HepG2 (cell line): Measurements from ENCODE around the gene CHD9. TPM values are rescaled to one million over a fixed set of nuclear protein-coding genes. Genes with fewer than 3 reads are reported as not detected.

Source experiments
- ATAC-seq: fragments of 200-7000 bp; cut with Tn5 transposase; 3 replicates; pipeline ENCODE4 v1.9.1; 2020; ENCODE audit warnings: mild to moderate bottlenecking, moderate library complexity
- BruUV-seq: library from RNA; stranded (reverse); fragments of 400-500 nt; replicated peaks from 2 replicates; lab custom pipeline; 2021; lab: Mats Ljungman, UMichigan
- CTCF ChIA-PET: fragments of 300-600 bp; formaldehyde crosslinking; extraction: SDS; loops from one replicate; lab custom pipeline; 2021; ENCODE audit warnings: low total read pairs, inconsistent platforms, low intra/inter-chr PET ratio; lab: Yijun Ruan, JAX
- POLR2A ChIA-PET: fragments of 350-600 bp; sonication (Branson Sonifier 250); formaldehyde crosslinking; loops from one replicate; lab custom pipeline; 2020; ENCODE audit warnings: antibody characterized with exemption, inconsistent platforms; lab: Yijun Ruan, JAX
- DNase-seq: peaks from one replicate; pipeline ENCODE4 v3.0.0-alpha.2; 2015; ENCODE audit warnings: low spot score
- FAIRE-seq: peaks from 3 replicates; lab custom pipeline; 2011; peaks lifted over from hg19 to GRCh38; lab: Jason Lieb, UNC
- H2AFZ ChIP-seq: one replicate; pipeline ENCODE4 v1.6.1; 2011; ENCODE audit warnings: low read length, inconsistent platforms
- H3K27ac ChIP-seq: fragments of 300-600 bp; 3 replicates; pipeline ENCODE4 v1.8.0; 2011; ENCODE audit warnings: mixed run types, mild to moderate bottlenecking, mixed read lengths, low read length, inconsistent platforms; ENCODE audit not compliant: insufficient read depth; ENCODE audit errors: extremely low read length
- H3K27me3 ChIP-seq, 2 experiments: fragments of 200-600 bp in 1 of 2; 2 replicates in 1 of 2; 3 replicates in 1 of 2; pipeline versions ENCODE4 v1.6.0 to v1.8.0; 2011; ENCODE audit warnings: low read length in 2 of 2, mild to moderate bottlenecking in 2 of 2, moderate library complexity in 2 of 2, inconsistent platforms in 1 of 2; ENCODE audit not compliant: insufficient read depth in 2 of 2, control insufficient read depth in 1 of 2
- H3K36me3 ChIP-seq, 2 experiments: fragments of 200-600 bp in 1 of 2; replicated peaks in 1 of 2; 2 replicates in 1 of 2; 3 replicates in 1 of 2; pipeline versions ENCODE4 v1.5.1 to v1.8.0; 2011; ENCODE audit warnings: low read length in 2 of 2, inconsistent platforms in 1 of 2; ENCODE audit not compliant: insufficient read depth in 2 of 2, control insufficient read depth in 1 of 2
- H3K4me1 ChIP-seq: 2 replicates; pipeline ENCODE4 v1.5.1; 2012; ENCODE audit warnings: low read length, inconsistent platforms; ENCODE audit not compliant: insufficient read depth
- H3K4me2 ChIP-seq: 2 replicates; pipeline ENCODE4 v1.6.0; 2011; ENCODE audit warnings: low read depth, low read length, inconsistent platforms
- H3K4me3 ChIP-seq, 3 experiments: fragments of 200-600 bp in 1 of 3; sonication (generic), shearing (Covaris generic) in 1 of 3; replicated peaks in 1 of 3; 2 replicates each; pipeline ENCODE4 v1.5.1; 2011 to 2016; ENCODE audit warnings: low read length in 3 of 3, inconsistent platforms in 2 of 3, low read depth in 2 of 3, mild to moderate bottlenecking in 2 of 3, control low read depth in 1 of 3, mixed read lengths in 1 of 3; ENCODE audit not compliant: insufficient read depth in 1 of 3
- H3K79me2 ChIP-seq: one replicate; pipeline ENCODE4 v1.6.1; 2011; ENCODE audit warnings: low read length, inconsistent platforms; ENCODE audit not compliant: insufficient read depth
- H3K9ac ChIP-seq: 2 replicates; pipeline ENCODE4 v1.6.0; 2011; ENCODE audit warnings: mild to moderate bottlenecking, low read depth, low read length, inconsistent platforms; ENCODE audit not compliant: insufficient read depth
- H3K9me3 ChIP-seq: 2 replicates; pipeline ENCODE4 v1.5.1; 2012; ENCODE audit warnings: mild to moderate bottlenecking, low read length
- H4K20me1 ChIP-seq: 2 replicates; pipeline ENCODE4 v1.6.0; 2011; ENCODE audit warnings: inconsistent platforms, mild to moderate bottlenecking, low read length, moderate library complexity; ENCODE audit not compliant: insufficient read depth
- FIP1L1 ChIP-seq: fragments of 200-400 bp; formaldehyde crosslinking; IDR thresholded peaks from 2 replicates; pipeline ENCODE4 v1.6.1; 2018; ENCODE audit warnings: low read depth, mild to moderate bottlenecking, low read length, moderate library complexity, borderline replicate concordance; ENCODE audit not compliant: insufficient read depth
- MAFK ChIP-seq, 2 experiments: IDR thresholded peaks in 1 of 2; conservative IDR thresholded peaks in 1 of 2; 2 replicates each; pipeline ENCODE4 v1.6.1; 2011; ENCODE audit warnings: improper control_type of control experiment in 2 of 2, low read length in 2 of 2
- ZBTB2 ChIP-seq: sonication (generic); formaldehyde crosslinking; IDR thresholded peaks from 2 replicates; pipeline ENCODE4 v1.8.0; 2022; ENCODE audit warnings: low read depth, missing genetic modification reagents
- ZNF121 ChIP-seq: sonication (generic); formaldehyde crosslinking; IDR thresholded peaks from 2 replicates; pipeline ENCODE4 v1.5.0; 2020; ENCODE audit warnings: mild to moderate bottlenecking, missing genetic modification reagents
- ZNF138 ChIP-seq: sonication (generic); formaldehyde crosslinking; IDR thresholded peaks from 2 replicates; pipeline ENCODE4 v1.5.0; 2020; ENCODE audit warnings: mild to moderate bottlenecking, low read depth, missing genetic modification reagents
- whole genome bisulfite sequencing: methylation state at CpG from one replicate; pipeline ENCODE4 v1.1.6; 2017; ENCODE audit warnings: low lambda C conversion rate; 5-methylcytosine and 5-hydroxymethylcytosine counted together
- in situ Hi-C: cut with HindIII; loops from 2 replicates; pipeline ENCODE4 v1.10.0; 2017; ENCODE audit warnings: low pct_unique_long_range_greater_than_20kb; ENCODE audit not compliant: extremely low pct_ligation_motif_present
- intact Hi-C: fragments of 100-400 bp; cut with micrococcal nuclease; formaldehyde crosslinking; loops from one replicate; pipeline ENCODE4 v1.10.0; 2022; ENCODE audit not compliant: unreplicated experiment
- polyA plus RNA-seq, 8 experiments: library from polyadenylated mRNA; depleted of rRNA in 3 of 8; stranded (reverse) in 7 of 8; unstranded in 1 of 8; fragments of >200 nt; fragmentation: Illumina TruSeq in 4 of 8; extraction: Trizol in 4 of 8; gene quantifications; 2 replicates each; pipeline versions ENCODE4 v1.2.1 to v1.2.3, GENCODE V29; 2011 to 2016; ENCODE audit warnings: low read depth in 4 of 8, missing spikeins in 1 of 8, mixed read lengths in 1 of 8; ENCODE audit not compliant: insufficient read depth in 1 of 8
- total RNA-seq, 5 experiments: library from RNA; depleted of rRNA; stranded (reverse); fragments of >200 nt; fragmentation: Illumina TruSeq; extraction: Trizol; gene quantifications; 2 replicates each; pipeline ENCODE4 v1.2.3, GENCODE V29; 2016; ENCODE audit warnings: low read depth in 1 of 5
- TF ChIP-seq, protein P1 (sequence below): sonication (generic); formaldehyde crosslinking; IDR thresholded peaks from 2 replicates; pipeline ENCODE4 v1.4.0; 2020; ENCODE audit warnings: mild to moderate bottlenecking, missing genetic modification reagents

Gene CHD9
- total and polyA plus RNA-seq, 2 of the 13 experiments (the other 11 are each of a cell fraction or from before 2014, with no cell fraction given) = 23.4 to 27.7 TPM

DNA sequence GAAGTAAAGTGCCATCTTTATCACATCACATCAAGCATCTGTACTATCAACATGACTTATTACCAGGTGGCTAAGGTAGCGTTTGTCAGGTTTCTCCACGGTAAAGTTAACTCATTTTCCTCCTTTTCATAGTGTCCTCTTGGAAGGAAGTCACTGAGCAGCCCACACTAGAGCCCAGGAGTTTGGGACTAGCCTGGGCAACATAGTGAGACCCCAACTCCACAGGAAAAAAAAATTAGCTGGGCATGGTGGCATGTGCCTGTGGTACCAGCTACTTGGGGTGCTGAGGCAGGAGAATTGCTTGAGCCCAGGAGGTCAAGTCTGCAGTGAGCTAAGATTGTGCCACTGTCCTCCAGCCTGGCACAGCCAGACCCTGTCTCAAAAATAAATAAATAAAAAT, 12.9 kb downstream of the CHD9 start:
- POLR2A ChIA-PET = no interaction called here
- Histone ChIP-seq H4K20me1 (0 out of 2 replicates have a peak, but pooled peaks cover 4% of the 10 kb centered on the region), H2AFZ (no peak overlapping the region), H3K4me1 (peaks cover 16% of the 10 kb centered on the region; the same call in 1 of the 2 replicates), H3K4me3 (no peak overlapping the region), H3K36me3 (peaks cover 11 to 15% of the 10 kb centered on the region in 2 experiments), H3K9ac (no peak overlapping the region), H3K9me3 (no peaks in the 10 kb centered on the region), H3K4me2 (no peak overlapping the region), H3K27me3 (no peaks in the 10 kb centered on the region), H3K79me2 (peaks cover 65% of the 10 kb centered on the region), H3K27ac (no peak overlapping the region)
- in situ Hi-C loops = no loop called here
- TF ChIP-seq ZNF121 (CRISPR knock-in tag) = peak; percentile 65
- no peak for TF ChIP-seq FIP1L1
- TF ChIP-seq ZBTB2 (CRISPR knock-in tag) = no peak
- DNase-seq = no peak
- FAIRE-seq = no peak
- WGBS = 98% methylated on average over 2 of the region's 2 CpGs
- no peak for ATAC-seq
- no TSS peak for BruUV-seq
- intact Hi-C loops = no loop called here
- CTCF ChIA-PET = no interaction called here

DNA sequence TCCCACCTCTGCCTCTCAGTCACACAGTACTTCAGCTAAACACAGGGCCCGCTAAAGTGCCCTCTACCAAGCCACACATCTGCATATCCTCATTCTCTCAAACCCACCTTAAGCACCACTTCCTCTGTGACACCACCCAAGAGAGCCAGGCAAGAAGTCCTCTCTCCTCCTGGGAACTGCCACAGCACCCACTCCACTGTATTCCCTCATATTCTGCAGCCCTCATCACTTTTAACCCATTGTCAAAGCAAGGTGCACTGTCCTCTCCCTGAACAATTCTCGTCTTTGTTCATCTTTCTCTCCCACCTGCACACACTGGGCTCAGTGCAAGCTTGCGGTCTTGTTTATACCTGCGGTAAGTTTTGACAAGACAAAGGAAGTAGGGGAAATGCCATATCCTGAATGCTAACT, 13.6 kb downstream of the CHD9 start:
- peaks cover 16% of the 10 kb centered on the region; the same call in 1 of the 2 replicates for H3K4me1 ChIP-seq
- H3K27me3 ChIP-seq = no peaks in the 10 kb centered on the region
- CTCF ChIA-PET = no interaction called here
- intact Hi-C loops = no loop called here
- in situ Hi-C loops = no loop called here
- H3K36me3 ChIP-seq = peaks cover 11 to 15% of the 10 kb centered on the region in 2 experiments
- POLR2A ChIA-PET = no interaction called here
- over 99% methylated on average over 4 of the region's 4 CpGs for WGBS
- H3K9me3 ChIP-seq = peaks cover 5% of the 10 kb centered on the region; the same call in 1 of the 2 replicates
- FAIRE-seq = no peak
- no peak overlapping the region for H3K27ac ChIP-seq
- no peak overlapping the region for H3K9ac ChIP-seq
- TF ChIP-seq, protein P1, sequence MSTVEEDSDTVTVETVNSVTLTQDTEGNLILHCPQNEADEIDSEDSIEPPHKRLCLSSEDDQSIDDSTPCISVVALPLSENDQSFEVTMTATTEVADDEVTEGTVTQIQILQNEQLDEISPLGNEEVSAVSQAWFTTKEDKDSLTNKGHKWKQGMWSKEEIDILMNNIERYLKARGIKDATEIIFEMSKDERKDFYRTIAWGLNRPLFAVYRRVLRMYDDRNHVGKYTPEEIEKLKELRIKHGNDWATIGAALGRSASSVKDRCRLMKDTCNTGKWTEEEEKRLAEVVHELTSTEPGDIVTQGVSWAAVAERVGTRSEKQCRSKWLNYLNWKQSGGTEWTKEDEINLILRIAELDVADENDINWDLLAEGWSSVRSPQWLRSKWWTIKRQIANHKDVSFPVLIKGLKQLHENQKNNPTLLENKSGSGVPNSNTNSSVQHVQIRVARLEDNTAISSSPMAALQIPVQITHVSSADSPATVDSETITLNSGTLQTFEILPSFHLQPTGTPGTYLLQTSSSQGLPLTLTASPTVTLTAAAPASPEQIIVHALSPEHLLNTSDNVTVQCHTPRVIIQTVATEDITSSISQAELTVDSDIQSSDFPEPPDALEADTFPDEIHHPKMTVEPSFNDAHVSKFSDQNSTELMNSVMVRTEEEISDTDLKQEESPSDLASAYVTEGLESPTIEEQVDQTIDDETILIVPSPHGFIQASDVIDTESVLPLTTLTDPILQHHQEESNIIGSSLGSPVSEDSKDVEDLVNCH = no peak
- peak in 1 of 2 experiments; percentile 29; a peak in 3 of 4 replicates for TF ChIP-seq MAFK (conservative IDR thresholded peaks at IDR 0.05 in 1 of 2, IDR thresholded peaks at IDR 0.05 in 1 of 2; ENCODE audit: low read length in 2 of 2)
- no peak for TF ChIP-seq ZNF138 (CRISPR knock-in tag)
- BruUV-seq = no TSS peak
- no peak overlapping the region for H2AFZ ChIP-seq
- ATAC-seq = no peak
- no peak for DNase-seq
- H3K4me3 ChIP-seq = no peak overlapping the region
- H4K20me1 ChIP-seq = 0 out of 2 replicates have a peak, but pooled peaks cover 4% of the 10 kb centered on the region
- H3K4me2 ChIP-seq = no peak overlapping the region
- H3K79me2 ChIP-seq = peaks cover 68% of the 10 kb centered on the region
